Spleen (tissue), 7 donors: ENCODE results near the gene OBSL1.

Source experiments
- POLR2A ChIP-seq, 3 donors: fragments of 450-650 bp; IDR thresholded peaks; one replicate each; pipeline ENCODE4 v1.5.1; 2017; ENCODE audit warnings: antibody characterized with exemption in 3 of 3, mild to moderate bottlenecking in 1 of 3
- POLR2AphosphoS5 ChIP-seq, 3 donors: sonication (generic); formaldehyde crosslinking; IDR thresholded peaks; one replicate each; pipeline ENCODE4 v1.5.1; 2017; ENCODE audit warnings: antibody characterized with exemption in 3 of 3
- TF ChIP-seq, protein P1 (sequence below), 11 experiments: fragments of 200-600 bp in 7 of 11; fragments of 450-650 bp in 4 of 11; sonication (generic) in 4 of 11; IDR thresholded peaks in 8 of 11; conservative IDR thresholded peaks in 3 of 11; 1 replicate in 7 of 11; 2 replicates in 4 of 11; pipeline versions ENCODE4 v1.4.0 to v1.8.0; 2016 to 2021; ENCODE audit warnings: antibody characterized with exemption in 11 of 11, inconsistent platforms in 4 of 11, mild to moderate bottlenecking in 1 of 11
- donor health status: DM: no; HTN: no; CAD: no; lungs with moderate emphysema.
- donor health status: DM: no; HTN: no; CAD: no.
- donor health status: DM: no; HTN: no; CAD: no.

DNA sequence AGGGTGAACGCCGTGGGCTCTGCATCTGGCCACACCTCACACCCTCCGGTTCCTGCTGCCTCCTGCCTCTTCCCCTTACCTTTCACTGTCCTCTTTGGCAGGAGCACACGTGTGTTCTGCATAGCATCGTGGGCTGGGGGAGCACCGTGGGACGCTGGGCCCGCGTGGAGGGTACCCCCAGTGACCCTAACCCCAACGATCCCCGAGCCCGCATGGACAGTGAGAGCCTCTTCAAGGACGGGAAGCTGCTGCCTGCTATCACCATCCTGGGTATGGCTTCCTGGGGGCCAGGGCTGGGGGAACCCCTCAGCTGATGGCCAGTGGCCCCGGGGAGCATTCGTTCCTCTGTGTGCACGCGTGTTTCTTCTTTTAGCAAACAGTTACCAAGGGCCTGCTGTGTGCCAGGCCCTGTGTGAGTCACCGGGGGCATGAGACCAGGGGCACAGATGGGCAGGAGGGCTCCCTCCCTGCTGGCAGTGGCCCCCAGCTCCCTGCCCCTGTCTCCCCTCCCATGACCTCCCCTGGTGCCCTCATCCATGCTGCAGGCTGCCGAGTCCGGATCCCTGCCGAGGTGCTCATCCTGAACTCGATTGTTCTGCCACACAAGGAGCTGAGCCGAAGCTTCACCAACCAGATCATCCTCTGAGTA, 65.1 kb downstream of the OBSL1 start:
- TF ChIP-seq POLR2A (IDR thresholded peaks at IDR 0.05): no peak
- no peak for TF ChIP-seq POLR2AphosphoS5 (IDR thresholded peaks at IDR 0.05)
- TF ChIP-seq, protein P1, sequence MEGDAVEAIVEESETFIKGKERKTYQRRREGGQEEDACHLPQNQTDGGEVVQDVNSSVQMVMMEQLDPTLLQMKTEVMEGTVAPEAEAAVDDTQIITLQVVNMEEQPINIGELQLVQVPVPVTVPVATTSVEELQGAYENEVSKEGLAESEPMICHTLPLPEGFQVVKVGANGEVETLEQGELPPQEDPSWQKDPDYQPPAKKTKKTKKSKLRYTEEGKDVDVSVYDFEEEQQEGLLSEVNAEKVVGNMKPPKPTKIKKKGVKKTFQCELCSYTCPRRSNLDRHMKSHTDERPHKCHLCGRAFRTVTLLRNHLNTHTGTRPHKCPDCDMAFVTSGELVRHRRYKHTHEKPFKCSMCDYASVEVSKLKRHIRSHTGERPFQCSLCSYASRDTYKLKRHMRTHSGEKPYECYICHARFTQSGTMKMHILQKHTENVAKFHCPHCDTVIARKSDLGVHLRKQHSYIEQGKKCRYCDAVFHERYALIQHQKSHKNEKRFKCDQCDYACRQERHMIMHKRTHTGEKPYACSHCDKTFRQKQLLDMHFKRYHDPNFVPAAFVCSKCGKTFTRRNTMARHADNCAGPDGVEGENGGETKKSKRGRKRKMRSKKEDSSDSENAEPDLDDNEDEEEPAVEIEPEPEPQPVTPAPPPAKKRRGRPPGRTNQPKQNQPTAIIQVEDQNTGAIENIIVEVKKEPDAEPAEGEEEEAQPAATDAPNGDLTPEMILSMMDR (IDR thresholded peaks at IDR 0.05 in 8 of 11, conservative IDR thresholded peaks at IDR 0.05 in 3 of 11): no peak
